CD4-positive, alpha-beta memory T cell (primary cell): ENCODE results near the gene STK24. TPM values are rescaled to one million over a fixed set of nuclear protein-coding genes. Genes with fewer than 3 reads are reported as not detected.

Experiments
- CTCF ChIA-PET: fragments of 350-600 bp; sonication (Branson Sonifier 250); formaldehyde crosslinking; loops from one replicate; lab custom pipeline; 2021; ENCODE audit warnings: inconsistent platforms; ENCODE audit not compliant: partially characterized antibody; lab: Charles Lee
- POLR2A ChIA-PET: fragments of 350-600 bp; sonication (Branson Sonifier 250); formaldehyde crosslinking; loops from one replicate; lab custom pipeline; 2021; ENCODE audit not compliant: partially characterized antibody; lab: Charles Lee
- DNase-seq, 5 donors: peaks; one replicate each; pipeline versions ENCODE4 v3.0.0 to v3.0.0-alpha.2; 2020 to 2022; ENCODE audit warnings: mixed read lengths in 1 of 5
- H3K27ac ChIP-seq: one replicate; pipeline ENCODE4 v1.7.0; 2013; ENCODE audit warnings: low read depth, low read length
- H3K27me3 ChIP-seq: 2 replicates; pipeline ENCODE4 v1.7.0; 2013; ENCODE audit warnings: mild to moderate bottlenecking, low read length, moderate library complexity; ENCODE audit not compliant: insufficient read depth
- H3K36me3 ChIP-seq: 2 replicates; pipeline ENCODE4 v1.7.0; 2013; ENCODE audit warnings: mild to moderate bottlenecking, low read length, moderate library complexity; ENCODE audit not compliant: insufficient read depth
- H3K4me1 ChIP-seq: 2 replicates; pipeline ENCODE4 v1.7.0; 2013; ENCODE audit warnings: mild to moderate bottlenecking, low read length, moderate library complexity; ENCODE audit not compliant: insufficient read depth
- H3K4me3 ChIP-seq, 2 donors: one replicate each; pipeline ENCODE4 v1.7.0; 2013; ENCODE audit warnings: low read length in 2 of 2, mild to moderate bottlenecking in 1 of 2
- H3K9me3 ChIP-seq, 2 donors: one replicate each; pipeline ENCODE4 v1.7.0; 2013; ENCODE audit warnings: low read length in 2 of 2, control low read depth in 1 of 2; ENCODE audit not compliant: control insufficient read depth in 1 of 2
- H3K27ac Mint-ChIP-seq, 7 donors: one replicate each; pipeline ENCODE4 v1.8.0; 2020 to 2021; ENCODE audit warnings: mixed read lengths in 7 of 7, mild to moderate bottlenecking in 6 of 7, inconsistent platforms in 3 of 7, moderate library complexity in 3 of 7
- H3K27me3 Mint-ChIP-seq, 2 donors: one replicate each; pipeline ENCODE4 v1.8.0; 2020 to 2021; ENCODE audit warnings: mixed read lengths in 2 of 2
- H3K36me3 Mint-ChIP-seq, 2 donors: one replicate each; pipeline ENCODE4 v1.8.0; 2020 to 2021; ENCODE audit warnings: mixed read lengths in 2 of 2, inconsistent platforms in 1 of 2, mild to moderate bottlenecking in 1 of 2
- H3K4me1 Mint-ChIP-seq, 4 donors: one replicate each; pipeline ENCODE4 v1.8.0; 2020 to 2021; ENCODE audit warnings: mixed read lengths in 4 of 4, mild to moderate bottlenecking in 1 of 4
- H3K4me3 Mint-ChIP-seq, 8 donors: one replicate each; pipeline ENCODE4 v1.8.0; 2020 to 2021; ENCODE audit warnings: mixed read lengths in 8 of 8, mild to moderate bottlenecking in 7 of 8, moderate library complexity in 6 of 8, inconsistent platforms in 3 of 8
- H3K9me3 Mint-ChIP-seq, 8 donors: one replicate each; pipeline ENCODE4 v1.8.0; 2020 to 2021; ENCODE audit warnings: mixed read lengths in 8 of 8, mild to moderate bottlenecking in 5 of 8, inconsistent platforms in 3 of 8, moderate library complexity in 1 of 8
- intact Hi-C: fragments of 100-400 bp; cut with micrococcal nuclease; formaldehyde crosslinking; loops from one replicate; pipeline ENCODE4 v1.15.1; 2023
- polyA plus RNA-seq, 2 donors: library from polyadenylated mRNA; unstranded; fragments of 300-500 nt; fragmentation: Illumina TruSeq; gene quantifications; one replicate each; pipeline ENCODE4 v1.2.3, GENCODE V29; 2021
- total RNA-seq, 2 experiments: library from RNA; stranded (reverse); gene quantifications; one replicate each; pipeline ENCODE4 v1.2.3, GENCODE V29; 2021

STK24 gene
- total and polyA plus RNA-seq, 4 experiments from 2014 or later = 24.2 to 147 (median 118) TPM

DNA sequence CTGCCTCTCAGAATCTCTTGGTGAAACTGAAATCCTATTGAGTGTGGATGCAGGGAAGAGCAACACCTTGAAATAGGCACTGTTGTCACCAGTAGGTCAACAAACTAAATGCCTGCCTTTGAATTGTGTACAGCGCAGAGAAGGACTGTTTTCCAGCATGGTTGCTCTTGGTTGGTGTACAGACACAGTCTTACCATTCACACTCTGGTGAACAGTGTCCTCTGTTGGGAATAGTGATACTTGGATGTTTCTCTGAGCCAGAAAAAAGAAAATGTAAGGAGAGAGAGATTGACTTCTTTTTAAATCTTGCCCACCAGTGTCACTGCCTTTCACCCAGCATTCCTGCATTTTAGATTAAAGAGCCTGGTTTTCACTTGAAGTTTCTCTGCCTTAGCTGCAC lies 179.7 kb downstream of the STK24 start:
- Mint-ChIP-seq H3K4me3 (no peak overlapping the region), H3K27ac (no peak overlapping the region), H3K36me3 (no peaks in the 10 kb centered on the region), H3K27me3 (peaks cover 1 to 13% of the 10 kb centered on the region in 2 donors), H3K9me3 (no peaks in the 10 kb centered on the region), H3K4me1 (no peaks in the 10 kb centered on the region)
- intact Hi-C loops = no loop called here
- Histone ChIP-seq H3K4me3 (no peak overlapping the region), H3K27me3 (no peaks in the 10 kb centered on the region), H3K4me1 (no peaks in the 10 kb centered on the region), H3K27ac (no peak overlapping the region), H3K9me3 (no peaks in the 10 kb centered on the region), H3K36me3 (no peaks in the 10 kb centered on the region)
- no peak for DNase-seq
- CTCF ChIA-PET = no interaction called here
- POLR2A ChIA-PET = interaction anchor here (1.1 kb wide), 1 partner anchor 8 kb away, joined by 3 read pairs; no protein-coding TSS in a partner anchor

- Histone ChIP-seq H3K27ac (no peak overlapping the region), H3K27me3 (no peaks in the 10 kb centered on the region), H3K4me3 (no peak overlapping the region), H3K4me1 (no peaks in the 10 kb centered on the region), H3K9me3 (no peaks in the 10 kb centered on the region), H3K36me3 (no peaks in the 10 kb centered on the region)
- Mint-ChIP-seq H3K27ac (no peak overlapping the region), H3K36me3 (no peaks in the 10 kb centered on the region), H3K9me3 (no peaks in the 10 kb centered on the region), H3K27me3 (peaks cover 1 to 10% of the 10 kb centered on the region in 2 donors), H3K4me1 (no peaks in the 10 kb centered on the region), H3K4me3 (no peak overlapping the region)
- POLR2A ChIA-PET = interaction anchor here (1.1 kb wide), 1 partner anchor 9 kb away, joined by 3 read pairs; no protein-coding TSS in a partner anchor
- no peak for DNase-seq
- CTCF ChIA-PET = no interaction called here
- intact Hi-C loops = no loop called here
These were observed 180.7 kb downstream of the STK24 start for GRCh38 chr13:98396071-98396710.

Other genes starting within 250 kb of the STK24 start
- gene SLC15A1, start 175.6 kb upstream of the STK24 start, total RNA-seq = not detected
- gene SLC15A1, start 175.6 kb upstream of the STK24 start, polyA plus RNA-seq = not detected